SK-N-SH (cell line): ENCODE data around the gene MED15.

Experiments
- CHD2 ChIP-seq: fragments of 150-350 bp; IDR thresholded peaks from 2 replicates; pipeline ENCODE4 v1.6.1; 2018; ENCODE audit warnings: low read length; ENCODE audit not compliant: partially characterized antibody
- EP300 ChIP-seq, 2 experiments: IDR thresholded peaks; 2 replicates each; pipeline versions ENCODE4 v1.4.0 to v1.6.1; 2012; ENCODE audit warnings: borderline replicate concordance in 1 of 2, low read depth in 1 of 2, low read length in 1 of 2
- FOXM1 ChIP-seq: IDR thresholded peaks from 2 replicates; pipeline ENCODE4 v1.4.0; 2012; ENCODE audit warnings: low read depth, mild to moderate bottlenecking
- NFIC ChIP-seq: IDR thresholded peaks from 2 replicates; pipeline ENCODE4 v1.4.0; 2012; ENCODE audit warnings: borderline replicate concordance
- POLR2AphosphoS5 ChIP-seq: IDR thresholded peaks from 2 replicates; pipeline ENCODE4 v1.6.1; 2012; ENCODE audit warnings: low read depth, low read length
- RAD21 ChIP-seq: IDR thresholded peaks from 2 replicates; pipeline ENCODE4 v1.6.1; 2012; ENCODE audit warnings: mild to moderate bottlenecking, low read length
- RXRA ChIP-seq: IDR thresholded peaks from 2 replicates; pipeline ENCODE4 v1.4.0; 2012; ENCODE audit warnings: low read depth, mild to moderate bottlenecking, borderline replicate concordance
- SMC3 ChIP-seq: IDR thresholded peaks from 2 replicates; pipeline ENCODE4 v1.6.1; 2012; ENCODE audit warnings: low read depth, low read length, improper control_type of control experiment
- TEAD4 ChIP-seq: IDR thresholded peaks from 2 replicates; pipeline ENCODE4 v1.4.0; 2012; ENCODE audit warnings: mild to moderate bottlenecking, borderline replicate concordance; ENCODE audit not compliant: insufficient read depth
- TF ChIP-seq, protein P1 (sequence below): fragments of 200-600 bp; sonication (generic); IDR thresholded peaks from 2 replicates; pipeline ENCODE4 v1.6.1; 2017; ENCODE audit warnings: antibody characterized with exemption, mild to moderate bottlenecking, moderate library complexity
- TF ChIP-seq, protein P2 (sequence below): IDR thresholded peaks from 2 replicates; pipeline ENCODE4 v1.4.0; 2012; ENCODE audit warnings: low read depth
- TF ChIP-seq, protein P3 (sequence below): fragments of 150-350 bp; IDR thresholded peaks from 2 replicates; pipeline ENCODE4 v1.6.1; 2016; ENCODE audit warnings: mild to moderate bottlenecking, low read depth, low read length
- TF ChIP-seq, protein P4 (sequence below): IDR thresholded peaks from 2 replicates; pipeline ENCODE4 v1.6.1; 2012; ENCODE audit warnings: mild to moderate bottlenecking, low read depth, low read length, moderate library complexity
- TF ChIP-seq, protein P5 (sequence below): IDR thresholded peaks from 2 replicates; pipeline ENCODE4; 2012

DNA sequence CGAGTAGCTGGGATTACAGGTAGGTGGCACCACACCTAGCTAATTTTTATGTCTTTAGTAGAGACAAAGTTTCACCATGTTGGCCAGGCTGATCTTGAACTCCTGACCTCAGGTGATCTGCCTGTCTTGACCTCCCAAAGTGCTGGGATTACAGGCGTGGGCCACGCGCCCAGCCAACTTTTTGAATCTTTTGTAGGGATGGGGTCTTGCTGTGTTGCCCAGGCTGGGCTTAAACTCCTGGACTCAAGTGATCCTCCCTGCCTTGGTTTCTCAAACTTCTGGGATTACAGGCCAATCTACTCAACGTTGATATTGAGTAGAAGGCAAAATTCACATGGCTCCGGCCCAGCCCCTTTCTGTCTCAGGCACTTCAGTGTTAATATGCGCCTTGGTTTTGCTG lies 93.9 kb downstream of the MED15 start:
- TF ChIP-seq, protein P1, sequence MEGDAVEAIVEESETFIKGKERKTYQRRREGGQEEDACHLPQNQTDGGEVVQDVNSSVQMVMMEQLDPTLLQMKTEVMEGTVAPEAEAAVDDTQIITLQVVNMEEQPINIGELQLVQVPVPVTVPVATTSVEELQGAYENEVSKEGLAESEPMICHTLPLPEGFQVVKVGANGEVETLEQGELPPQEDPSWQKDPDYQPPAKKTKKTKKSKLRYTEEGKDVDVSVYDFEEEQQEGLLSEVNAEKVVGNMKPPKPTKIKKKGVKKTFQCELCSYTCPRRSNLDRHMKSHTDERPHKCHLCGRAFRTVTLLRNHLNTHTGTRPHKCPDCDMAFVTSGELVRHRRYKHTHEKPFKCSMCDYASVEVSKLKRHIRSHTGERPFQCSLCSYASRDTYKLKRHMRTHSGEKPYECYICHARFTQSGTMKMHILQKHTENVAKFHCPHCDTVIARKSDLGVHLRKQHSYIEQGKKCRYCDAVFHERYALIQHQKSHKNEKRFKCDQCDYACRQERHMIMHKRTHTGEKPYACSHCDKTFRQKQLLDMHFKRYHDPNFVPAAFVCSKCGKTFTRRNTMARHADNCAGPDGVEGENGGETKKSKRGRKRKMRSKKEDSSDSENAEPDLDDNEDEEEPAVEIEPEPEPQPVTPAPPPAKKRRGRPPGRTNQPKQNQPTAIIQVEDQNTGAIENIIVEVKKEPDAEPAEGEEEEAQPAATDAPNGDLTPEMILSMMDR, result no peak
- TF ChIP-seq CHD2 (no peak), NFIC (no peak), EP300 (IDR thresholded peaks at IDR 0.05; ENCODE audit: borderline replicate concordance in 1 of 2, low read depth in 1 of 2, low read length in 1 of 2) (no peak), FOXM1 (no peak), SMC3 (no peak), POLR2AphosphoS5 (no peak), RAD21 (no peak), RXRA (no peak), TEAD4 (no peak)
- TF ChIP-seq, protein P2, sequence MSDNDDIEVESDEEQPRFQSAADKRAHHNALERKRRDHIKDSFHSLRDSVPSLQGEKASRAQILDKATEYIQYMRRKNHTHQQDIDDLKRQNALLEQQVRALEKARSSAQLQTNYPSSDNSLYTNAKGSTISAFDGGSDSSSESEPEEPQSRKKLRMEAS, result no peak
- TF ChIP-seq, protein P3, sequence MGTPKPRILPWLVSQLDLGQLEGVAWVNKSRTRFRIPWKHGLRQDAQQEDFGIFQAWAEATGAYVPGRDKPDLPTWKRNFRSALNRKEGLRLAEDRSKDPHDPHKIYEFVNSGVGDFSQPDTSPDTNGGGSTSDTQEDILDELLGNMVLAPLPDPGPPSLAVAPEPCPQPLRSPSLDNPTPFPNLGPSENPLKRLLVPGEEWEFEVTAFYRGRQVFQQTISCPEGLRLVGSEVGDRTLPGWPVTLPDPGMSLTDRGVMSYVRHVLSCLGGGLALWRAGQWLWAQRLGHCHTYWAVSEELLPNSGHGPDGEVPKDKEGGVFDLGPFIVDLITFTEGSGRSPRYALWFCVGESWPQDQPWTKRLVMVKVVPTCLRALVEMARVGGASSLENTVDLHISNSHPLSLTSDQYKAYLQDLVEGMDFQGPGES, result no peak
- TF ChIP-seq, protein P4, sequence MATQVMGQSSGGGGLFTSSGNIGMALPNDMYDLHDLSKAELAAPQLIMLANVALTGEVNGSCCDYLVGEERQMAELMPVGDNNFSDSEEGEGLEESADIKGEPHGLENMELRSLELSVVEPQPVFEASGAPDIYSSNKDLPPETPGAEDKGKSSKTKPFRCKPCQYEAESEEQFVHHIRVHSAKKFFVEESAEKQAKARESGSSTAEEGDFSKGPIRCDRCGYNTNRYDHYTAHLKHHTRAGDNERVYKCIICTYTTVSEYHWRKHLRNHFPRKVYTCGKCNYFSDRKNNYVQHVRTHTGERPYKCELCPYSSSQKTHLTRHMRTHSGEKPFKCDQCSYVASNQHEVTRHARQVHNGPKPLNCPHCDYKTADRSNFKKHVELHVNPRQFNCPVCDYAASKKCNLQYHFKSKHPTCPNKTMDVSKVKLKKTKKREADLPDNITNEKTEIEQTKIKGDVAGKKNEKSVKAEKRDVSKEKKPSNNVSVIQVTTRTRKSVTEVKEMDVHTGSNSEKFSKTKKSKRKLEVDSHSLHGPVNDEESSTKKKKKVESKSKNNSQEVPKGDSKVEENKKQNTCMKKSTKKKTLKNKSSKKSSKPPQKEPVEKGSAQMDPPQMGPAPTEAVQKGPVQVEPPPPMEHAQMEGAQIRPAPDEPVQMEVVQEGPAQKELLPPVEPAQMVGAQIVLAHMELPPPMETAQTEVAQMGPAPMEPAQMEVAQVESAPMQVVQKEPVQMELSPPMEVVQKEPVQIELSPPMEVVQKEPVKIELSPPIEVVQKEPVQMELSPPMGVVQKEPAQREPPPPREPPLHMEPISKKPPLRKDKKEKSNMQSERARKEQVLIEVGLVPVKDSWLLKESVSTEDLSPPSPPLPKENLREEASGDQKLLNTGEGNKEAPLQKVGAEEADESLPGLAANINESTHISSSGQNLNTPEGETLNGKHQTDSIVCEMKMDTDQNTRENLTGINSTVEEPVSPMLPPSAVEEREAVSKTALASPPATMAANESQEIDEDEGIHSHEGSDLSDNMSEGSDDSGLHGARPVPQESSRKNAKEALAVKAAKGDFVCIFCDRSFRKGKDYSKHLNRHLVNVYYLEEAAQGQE, result no peak
- TF ChIP-seq, protein P5, sequence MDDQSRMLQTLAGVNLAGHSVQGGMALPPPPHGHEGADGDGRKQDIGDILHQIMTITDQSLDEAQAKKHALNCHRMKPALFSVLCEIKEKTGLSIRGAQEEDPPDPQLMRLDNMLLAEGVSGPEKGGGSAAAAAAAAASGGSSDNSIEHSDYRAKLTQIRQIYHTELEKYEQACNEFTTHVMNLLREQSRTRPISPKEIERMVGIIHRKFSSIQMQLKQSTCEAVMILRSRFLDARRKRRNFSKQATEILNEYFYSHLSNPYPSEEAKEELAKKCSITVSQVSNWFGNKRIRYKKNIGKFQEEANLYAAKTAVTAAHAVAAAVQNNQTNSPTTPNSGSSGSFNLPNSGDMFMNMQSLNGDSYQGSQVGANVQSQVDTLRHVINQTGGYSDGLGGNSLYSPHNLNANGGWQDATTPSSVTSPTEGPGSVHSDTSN, result no peak
